K562 (cell line): ENCODE data around the gene ZDHHC14. TPM values are rescaled to one million over a fixed set of nuclear protein-coding genes. Genes with fewer than 3 reads are reported as not detected.

Experiments used
- ATAC-seq: fragments of 200-7000 bp; cut with Tn5 transposase; 3 replicates; pipeline ENCODE4 v1.9.1; 2020; ENCODE audit warnings: moderate library complexity
- BruUV-seq: library from RNA; stranded (reverse); fragments of 400-500 nt; replicated peaks from 2 replicates; lab custom pipeline; 2021; lab: Mats Ljungman, UMichigan
- CTCF ChIA-PET: fragments of 300-600 bp; formaldehyde crosslinking; extraction: SDS; loops from one replicate; lab custom pipeline; 2021; ENCODE audit warnings: low intra/inter-chr PET ratio; lab: Yijun Ruan, JAX
- POLR2A ChIA-PET: fragments of 300-600, 350-650 bp; sonication (Branson Sonifier 250); formaldehyde crosslinking; extraction: SDS; loops from one replicate; lab custom pipeline; 2021; ENCODE audit warnings: antibody characterized with exemption, inconsistent platforms; lab: Yijun Ruan, JAX
- DNase-seq, 4 experiments: peaks; one replicate each; pipeline versions ENCODE4 v3.0.0 to v3.0.0-alpha.2; 2011 to 2018; ENCODE audit warnings: low spot score in 3 of 4, mixed read lengths in 3 of 4; ENCODE audit errors: extremely low read depth in 1 of 4
- FAIRE-seq: peaks from 2 replicates; lab custom pipeline; 2011; peaks lifted over from hg19 to GRCh38; lab: Jason Lieb, UNC
- H2AFZ ChIP-seq: 2 replicates; pipeline ENCODE4 v1.6.0; 2011; ENCODE audit warnings: low read depth, low read length, control low read depth, inconsistent platforms
- H3K27ac ChIP-seq: fragments of 200-600 bp; 3 replicates; pipeline ENCODE4 v1.8.0; 2011; ENCODE audit warnings: low read depth, mild to moderate bottlenecking, control low read depth, inconsistent platforms, low read length, moderate library complexity, mixed read lengths; ENCODE audit errors: extremely low read depth
- H3K27me3 ChIP-seq, 2 experiments: fragments of 300-600 bp in 1 of 2; 2 replicates in 1 of 2; 3 replicates in 1 of 2; pipeline versions ENCODE4 v1.6.0 to v1.8.0; 2011; ENCODE audit warnings: inconsistent platforms in 2 of 2, low read length in 2 of 2, mild to moderate bottlenecking in 1 of 2, mixed read lengths in 1 of 2, moderate library complexity in 1 of 2; ENCODE audit not compliant: control insufficient read depth in 2 of 2, insufficient read depth in 2 of 2
- H3K36me3 ChIP-seq: fragments of 300-600 bp; 3 replicates; pipeline ENCODE4 v1.8.0; 2011; ENCODE audit warnings: mild to moderate bottlenecking, low read length, inconsistent platforms; ENCODE audit not compliant: control insufficient read depth, insufficient read depth
- H3K4me1 ChIP-seq, 2 experiments: fragments of 200-600 bp in 1 of 2; replicated peaks in 1 of 2; 2 replicates in 1 of 2; 3 replicates in 1 of 2; pipeline versions ENCODE4 v1.5.1 to v1.8.0; 2011; ENCODE audit warnings: inconsistent platforms in 2 of 2, low read length in 2 of 2, mild to moderate bottlenecking in 1 of 2, mixed read lengths in 1 of 2, moderate library complexity in 1 of 2; ENCODE audit not compliant: control insufficient read depth in 2 of 2, insufficient read depth in 2 of 2
- H3K4me2 ChIP-seq: 2 replicates; pipeline ENCODE4 v1.6.1; 2011; ENCODE audit warnings: low read length, control low read depth, inconsistent platforms, mixed read lengths; ENCODE audit not compliant: insufficient read depth
- H3K4me3 ChIP-seq: fragments of 200-600 bp; sonication (generic), shearing (Covaris generic); 2 replicates; pipeline ENCODE4 v1.5.1; 2016; ENCODE audit warnings: control low read depth, inconsistent platforms
- H3K79me2 ChIP-seq: fragments of 200-600 bp; 3 replicates; pipeline ENCODE4 v1.8.0; 2011; ENCODE audit warnings: low read length, inconsistent platforms; ENCODE audit not compliant: control insufficient read depth, insufficient read depth
- H3K9ac ChIP-seq, 2 experiments: 2 replicates each; pipeline versions ENCODE4 v1.6.0 to v1.6.1; 2011; ENCODE audit warnings: low read depth in 2 of 2, low read length in 2 of 2, control low read depth in 1 of 2, inconsistent platforms in 1 of 2, mild to moderate bottlenecking in 1 of 2, mixed read lengths in 1 of 2; ENCODE audit not compliant: insufficient read depth in 1 of 2
- H3K9me1 ChIP-seq: one replicate; pipeline ENCODE4 v1.6.0; 2011; ENCODE audit warnings: inconsistent platforms, mild to moderate bottlenecking, low read length, moderate library complexity; ENCODE audit not compliant: control insufficient read depth, insufficient read depth
- H3K9me3 ChIP-seq: replicated peaks from 2 replicates; pipeline ENCODE4 v1.5.1; 2011; ENCODE audit warnings: low read depth, low read length, inconsistent platforms; ENCODE audit not compliant: control insufficient read depth, insufficient read depth
- H4K20me1 ChIP-seq: replicated peaks from 2 replicates; pipeline ENCODE4 v1.6.1; 2011; ENCODE audit warnings: low read length, inconsistent platforms, mixed read lengths; ENCODE audit not compliant: control insufficient read depth, insufficient read depth
- CXXC5 ChIP-seq: fragments of 250-450 bp; sonication (Bioruptor Pico); IDR thresholded peaks from 2 replicates; pipeline ENCODE4 v1.8.0; 2022; ENCODE audit warnings: inconsistent platforms, mild to moderate bottlenecking, moderate library complexity
- DPF2 ChIP-seq: fragments of 450-650 bp; IDR thresholded peaks from 2 replicates; pipeline ENCODE4 v1.6.1; 2016
- HOXB6 ChIP-seq: fragments of 250-450 bp; sonication (Bioruptor Pico); IDR thresholded peaks from 2 replicates; pipeline ENCODE4 v1.5.1; 2022; ENCODE audit warnings: mild to moderate bottlenecking, borderline replicate concordance
- NCOR1 ChIP-seq: fragments of 450-650 bp; IDR thresholded peaks from 2 replicates; pipeline ENCODE4 v1.6.1; 2016; ENCODE audit warnings: mild to moderate bottlenecking, moderate library complexity
- NFE2 ChIP-seq: IDR thresholded peaks from 2 replicates; pipeline ENCODE4 v1.6.1; 2014; ENCODE audit warnings: antibody characterized with exemption, low read depth
- NFIC ChIP-seq: fragments of 450-650 bp; IDR thresholded peaks from 2 replicates; pipeline ENCODE4 v1.6.1; 2017; ENCODE audit warnings: mild to moderate bottlenecking, inconsistent platforms
- POLR2G ChIP-seq: fragments of 200-400 bp; formaldehyde crosslinking; IDR thresholded peaks from 2 replicates; pipeline ENCODE4 v1.6.1; 2017; ENCODE audit warnings: low read depth, mild to moderate bottlenecking, antibody characterized with exemption, low read length, moderate library complexity
- PRPF4 ChIP-seq: fragments of 200-400 bp; formaldehyde crosslinking; IDR thresholded peaks from one replicate; pipeline ENCODE4 v1.6.1; 2017; ENCODE audit warnings: low read length, low read depth, mild to moderate bottlenecking; ENCODE audit not compliant: insufficient read depth, poor library complexity, severe bottlenecking
- RBM22 ChIP-seq: fragments of 200-400 bp; formaldehyde crosslinking; IDR thresholded peaks from 2 replicates; pipeline ENCODE4 v1.6.1; 2018; ENCODE audit warnings: low read length, low read depth; ENCODE audit not compliant: poor library complexity, severe bottlenecking
- TAF9B ChIP-seq: fragments of 450-650 bp; IDR thresholded peaks from 2 replicates; pipeline ENCODE4 v1.6.1; 2018; ENCODE audit warnings: mild to moderate bottlenecking; ENCODE audit not compliant: partially characterized antibody
- ZNF408 ChIP-seq: fragments of 250-450 bp; sonication (Bioruptor Pico); IDR thresholded peaks from 2 replicates; pipeline ENCODE4 v1.4.0; 2020; ENCODE audit warnings: low read depth, mild to moderate bottlenecking, moderate library complexity
- WGBS: fragments of 100-300 bp; shearing (Covaris generic); methylation state at CpG from one replicate; pipeline ENCODE4 v1.1.6; 2016; ENCODE audit warnings: low coverage, mixed read lengths; ENCODE audit not compliant: insufficient coverage; ENCODE audit errors: missing lambda C conversion rate; 5-methylcytosine and 5-hydroxymethylcytosine counted together
- in situ Hi-C: fragments of 300-500 bp; cut with MboI; formaldehyde crosslinking; loops from 4 replicates; pipeline ENCODE4 v1.15.0; 2018; ENCODE audit warnings: inconsistent platforms, mixed read lengths
- intact Hi-C: fragments of 100-400 bp; cut with micrococcal nuclease; formaldehyde crosslinking; loops from 2 replicates; pipeline ENCODE4 v1.14.2; 2022
- polyA plus RNA-seq, 8 experiments: library from polyadenylated mRNA; depleted of rRNA in 4 of 8; stranded (reverse) in 5 of 8; unstranded in 3 of 8; fragments of >200 nt; fragmentation: Nextera tagmentation in 2 of 8; fragmentation: Illumina TruSeq in 1 of 8; extraction: Ambion mirVana in 2 of 8; extraction: Trizol in 1 of 8; gene quantifications; 2 replicates each; pipeline versions ENCODE4 v1.2.1 to v1.2.3, GENCODE V29; 2011 to 2014; ENCODE audit warnings: inconsistent platforms in 1 of 8, missing spikeins in 1 of 8
- total RNA-seq, 7 experiments: library from RNA; depleted of rRNA in 6 of 7; stranded (reverse); fragments of >200 nt in 6 of 7; fragmentation: Illumina TruSeq in 2 of 7; extraction: Trizol in 2 of 7; gene quantifications; 2 replicates each; pipeline versions ENCODE4 v1.2.1 to v1.2.3, GENCODE V29; 2011 to 2021; ENCODE audit warnings: low replicate concordance in 1 of 7

ZDHHC14 gene
- total and polyA plus RNA-seq, 9 of the 15 experiments (the other 6 are each of a cell fraction or from before 2014, with no cell fraction given), result 0.92 to 23.1 (median 13.8) TPM

DNA sequence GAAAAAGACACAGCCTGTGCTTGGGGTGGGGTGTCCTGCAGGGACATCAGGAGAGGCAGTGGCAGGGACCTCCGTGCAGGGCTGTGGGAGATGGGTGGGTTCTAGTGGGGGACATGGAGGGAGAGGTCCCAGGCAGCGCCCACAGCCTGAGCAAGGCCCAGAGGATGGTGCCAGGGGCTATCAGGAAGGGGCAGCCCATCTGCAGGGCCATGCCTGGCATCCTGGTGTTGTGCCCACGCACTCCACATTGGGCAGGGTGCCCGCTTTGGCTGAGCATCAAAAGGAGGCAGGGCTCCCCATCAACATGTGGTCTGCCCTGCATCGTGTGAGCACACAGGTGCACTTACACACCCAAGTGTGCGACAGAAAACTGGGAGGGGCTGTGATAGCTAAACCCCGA is 257.8 kb downstream of the ZDHHC14 start:
- Histone ChIP-seq H4K20me1 (no peaks in the 10 kb centered on the region), H3K4me1 (peaks cover 9 to 28% of the 10 kb centered on the region in 2 experiments), H3K27me3 (no peaks in the 10 kb centered on the region), H3K9ac (peak overlapping the region in 1 of 2 experiments; percentile 21; a peak in 1 of 4 replicates), H3K4me2 (no peak overlapping the region), H2AFZ (no peak overlapping the region), H3K9me1 (peaks cover 3% of the 10 kb centered on the region), H3K79me2 (no peaks in the 10 kb centered on the region), H3K4me3 (no peak overlapping the region), H3K27ac (no peak overlapping the region), H3K36me3 (no peaks in the 10 kb centered on the region), H3K9me3 (no peaks in the 10 kb centered on the region)
- in situ Hi-C loops (no loop called here), intact Hi-C loops (no loop called here)
- CTCF ChIA-PET, result no interaction called here
- no peak for DNase-seq
- peak; percentile 41 for TF ChIP-seq RBM22
- no peak for TF ChIP-seq PRPF4
- no peak for TF ChIP-seq DPF2
- no peak for TF ChIP-seq NFIC
- no peak for TF ChIP-seq ZNF408
- 0 out of 2 replicates have a peak, but pooled peaks have one; percentile 48 for TF ChIP-seq POLR2G
- TF ChIP-seq NFE2, result no peak
- no peak for TF ChIP-seq CXXC5 (CRISPR knock-in tag)
- no peak for TF ChIP-seq HOXB6 (CRISPR knock-in tag)
- TF ChIP-seq NCOR1, result no peak
- TF ChIP-seq TAF9B, result no peak
- WGBS, result 78% methylated on average over 7 of the region's 7 CpGs
- ATAC-seq, result no peak
- BruUV-seq, result no TSS peak
- FAIRE-seq, result no peak
- POLR2A ChIA-PET, result interaction anchor here (0.6 kb wide), 1 partner anchor 9 kb away, joined by 3 read pairs; no protein-coding TSS in a partner anchor
